GM21528 (cell line): ENCODE data around the gene NUDT3.
"Not testable (repeated sequence)": the region's sequence is repeated elsewhere in the genome, so short reads cannot be mapped to it uniquely, and the experiment has no call there.

ENCODE experiments used
- ATAC-seq: cut with Tn5 transposase; IDR thresholded peaks from one replicate; pipeline ENCODE4 v1.9.1; 2021; ENCODE audit warnings: mild to moderate bottlenecking, moderate library complexity; ENCODE audit not compliant: unreplicated experiment, low FRiP score

NUDT3 gene

DNA sequence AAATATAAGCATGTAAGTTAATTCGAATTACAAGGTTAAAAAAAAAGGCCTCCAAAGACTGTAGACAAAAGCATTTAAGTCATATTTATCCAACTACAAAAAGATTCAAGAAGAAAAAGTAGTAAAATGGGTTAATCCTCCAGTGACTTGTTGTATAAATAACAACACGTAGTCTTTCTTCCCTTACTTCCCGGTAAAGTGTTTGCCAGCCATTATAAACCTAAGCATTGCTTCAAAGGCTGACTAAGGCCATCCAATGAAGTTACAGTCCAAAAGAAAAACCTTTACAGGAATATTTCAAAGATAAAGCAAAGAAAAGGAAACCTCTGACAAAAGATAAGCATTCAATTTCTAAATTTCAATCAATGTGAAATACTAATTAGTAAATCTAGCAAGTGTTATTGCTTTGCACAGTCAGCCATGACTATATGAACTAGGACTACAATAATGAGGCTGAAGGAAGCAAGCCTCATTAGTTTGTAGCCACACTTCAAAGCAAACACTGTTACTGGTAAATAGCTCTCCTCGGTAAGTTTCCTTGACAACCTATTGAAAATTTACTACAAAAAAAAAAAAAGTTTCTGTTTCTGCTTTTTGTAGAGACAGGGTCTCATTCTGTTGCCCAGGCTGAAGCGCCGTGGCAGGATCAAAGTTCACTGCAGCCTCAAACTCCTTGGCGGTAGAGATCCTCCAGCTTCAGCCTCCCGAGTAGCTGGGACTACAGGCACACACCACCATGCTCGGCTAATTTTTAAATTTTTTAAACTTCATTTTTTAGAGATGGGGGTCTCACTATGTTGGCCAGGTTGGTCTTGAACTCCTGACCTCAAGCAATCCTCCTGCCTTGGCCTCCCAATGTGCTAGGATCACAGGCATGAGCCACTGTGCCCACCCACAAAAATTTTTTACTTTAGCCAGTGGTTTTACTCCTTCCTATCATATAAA lies 46.0 kb downstream of the NUDT3 start:
- no peak for ATAC-seq

DNA sequence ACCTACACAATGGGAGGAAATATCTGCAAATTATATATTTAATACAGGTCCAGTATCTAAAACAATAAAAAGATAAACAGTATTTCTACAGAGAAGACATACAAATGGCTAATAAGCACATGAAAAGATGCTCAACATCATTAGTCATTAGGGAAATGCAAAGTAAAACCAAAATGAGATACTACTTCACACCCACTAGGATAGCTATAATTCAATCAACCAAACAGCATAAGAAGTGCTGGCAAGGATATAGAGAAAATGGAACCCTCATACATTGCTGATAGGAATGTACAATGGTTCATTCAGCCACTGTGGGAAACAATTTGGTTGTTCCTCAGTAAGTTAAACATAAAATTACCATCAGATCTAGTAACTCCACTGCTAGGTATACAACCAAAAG lies 48.7 kb downstream of the NUDT3 start:
- no peak for ATAC-seq

DNA sequence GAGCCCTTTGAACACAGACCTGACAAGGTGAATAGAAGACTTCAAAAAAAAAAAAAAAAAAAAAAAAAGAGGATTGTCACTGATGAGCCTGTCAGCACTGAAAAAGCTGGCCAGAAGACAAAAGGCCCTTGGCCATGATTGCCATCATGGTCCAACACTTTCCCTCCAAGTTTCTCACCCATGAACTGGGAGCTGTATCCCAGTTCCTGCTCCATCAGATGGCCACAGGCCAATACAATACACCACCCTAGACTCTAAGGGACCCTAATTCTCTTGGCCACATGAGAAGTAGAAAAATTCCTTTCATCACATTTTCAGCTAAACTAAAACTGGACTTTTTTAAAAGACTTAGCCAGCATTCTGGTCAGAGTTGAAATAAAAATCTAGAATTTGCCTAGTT lies 50.2 kb downstream of the NUDT3 start:
- no peak for ATAC-seq

DNA sequence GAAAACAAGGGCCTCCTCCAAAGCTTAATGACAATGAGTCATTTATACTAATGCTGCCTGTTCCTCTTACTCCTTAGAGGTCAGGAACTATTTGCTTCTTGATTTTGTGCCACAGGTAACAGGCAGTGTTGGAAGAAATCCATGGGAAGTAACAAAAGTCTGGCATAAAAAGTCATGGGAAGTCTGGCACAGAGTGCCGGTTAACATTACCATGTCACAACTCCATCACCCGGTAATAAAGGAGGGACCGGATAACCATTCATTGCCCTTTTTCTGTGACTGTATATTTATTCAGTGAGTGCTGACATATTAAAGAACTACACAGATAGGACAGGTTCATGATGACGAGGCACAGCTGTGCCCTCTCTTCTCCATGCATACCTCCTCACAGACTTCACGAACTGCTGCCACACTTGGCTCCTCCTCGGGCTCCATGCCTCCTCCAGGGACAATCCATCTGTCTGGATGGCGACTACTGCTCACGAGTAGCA lies 50.9 kb downstream of the NUDT3 start:
- ATAC-seq: no peak

DNA sequence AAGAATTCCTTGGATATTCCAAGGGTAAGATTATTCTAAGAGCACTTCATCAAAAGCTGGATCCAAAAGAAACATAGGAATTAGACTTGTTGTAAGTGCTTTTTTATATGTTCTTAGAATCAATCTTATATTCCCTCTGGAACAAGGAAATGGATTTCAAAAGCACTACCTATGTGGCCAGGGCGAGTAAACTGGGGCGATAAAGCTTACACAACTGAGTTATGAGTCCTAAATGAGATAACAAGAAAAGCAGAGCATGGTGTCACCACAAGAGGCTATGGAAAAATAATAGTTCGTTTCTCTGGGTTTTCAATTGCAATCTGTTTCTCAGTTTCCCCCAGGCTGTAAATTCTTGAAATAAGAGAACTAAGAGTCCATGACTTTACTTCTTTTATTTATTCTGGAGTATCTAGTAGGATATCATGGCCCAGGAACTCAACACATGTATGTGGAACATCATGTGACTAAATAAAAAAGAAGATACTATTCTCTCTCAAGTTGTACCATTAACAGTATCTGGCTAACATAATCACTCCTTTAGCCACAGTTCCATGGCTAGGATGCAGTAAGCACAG lies 51.5 kb downstream of the NUDT3 start:
- ATAC-seq: no peak

DNA sequence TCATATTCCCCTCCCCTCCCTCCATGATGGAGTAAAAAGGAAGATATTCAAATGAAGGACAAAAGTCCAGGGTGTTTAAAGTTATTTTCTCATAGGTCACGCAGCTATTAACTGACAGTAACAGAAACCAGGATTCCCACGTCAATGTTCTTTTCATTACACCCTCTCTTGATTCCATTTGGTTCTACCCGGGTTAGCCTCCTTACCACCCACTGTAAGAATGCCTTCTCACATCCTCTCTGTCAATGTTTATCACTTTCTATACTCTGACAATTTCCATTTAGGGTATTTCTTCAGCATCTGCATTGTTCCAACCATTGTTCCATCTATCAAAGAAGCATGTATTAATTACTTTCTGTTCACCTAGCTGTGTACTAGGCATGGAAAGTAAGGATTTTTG lies 52.1 kb downstream of the NUDT3 start:
- ATAC-seq: no peak

DNA sequence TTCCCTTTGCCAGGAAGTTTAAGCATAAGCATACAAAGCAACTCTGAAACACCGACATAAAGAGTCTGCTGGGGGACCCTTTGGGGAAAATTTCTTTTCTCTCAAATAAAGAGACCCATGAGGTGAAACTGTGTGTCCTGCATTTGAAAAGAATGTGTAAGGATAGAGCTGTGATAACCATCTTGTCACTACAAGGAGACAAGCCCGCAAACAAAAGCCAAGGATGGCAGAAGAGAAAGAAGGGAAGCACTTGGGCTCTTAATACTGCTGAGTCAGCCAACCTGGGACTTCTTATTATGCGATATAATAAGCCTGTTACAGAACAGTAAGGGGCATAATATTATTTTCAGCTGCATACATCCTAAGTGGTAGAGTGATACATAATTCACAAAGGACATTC lies 52.5 kb downstream of the NUDT3 start:
- no peak for ATAC-seq

DNA sequence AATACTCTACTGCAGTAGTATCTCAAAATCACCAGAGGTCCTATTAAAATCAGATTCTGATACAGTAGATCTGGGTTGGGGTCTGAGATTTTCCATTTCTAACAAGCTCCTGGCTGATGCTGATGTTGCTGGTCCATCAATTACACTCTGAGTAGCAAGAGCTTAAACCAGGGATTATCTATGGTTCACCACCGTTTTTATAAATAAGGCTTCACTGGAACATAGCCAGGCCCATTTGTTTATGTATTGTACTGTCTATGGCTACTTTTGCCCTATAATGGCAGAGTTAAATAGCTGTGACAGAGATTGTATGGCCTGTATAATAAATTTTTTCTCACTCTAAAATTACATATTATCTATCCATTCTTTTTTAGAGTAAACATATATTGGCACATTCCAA lies 53.0 kb downstream of the NUDT3 start:
- no peak for ATAC-seq

DNA sequence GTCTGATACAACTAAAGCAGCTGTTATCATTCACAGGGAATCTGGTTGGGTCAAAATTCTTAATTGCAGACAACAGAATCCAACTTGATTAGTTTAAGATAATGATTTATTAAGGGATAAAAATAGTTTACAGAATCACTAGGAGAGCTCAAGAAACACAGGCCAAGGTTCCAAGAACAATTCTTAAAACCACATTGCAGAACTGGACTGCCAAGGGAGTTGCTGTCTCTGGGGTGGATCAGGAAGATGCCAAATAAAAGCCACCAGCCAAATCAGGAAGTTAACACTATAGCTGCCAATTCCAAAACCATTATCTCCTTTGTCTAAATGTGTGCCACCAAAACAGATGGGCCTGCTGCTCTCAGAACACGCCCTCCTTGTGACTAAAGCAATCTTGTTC lies 53.7 kb downstream of the NUDT3 start:
- ATAC-seq: no peak

DNA sequence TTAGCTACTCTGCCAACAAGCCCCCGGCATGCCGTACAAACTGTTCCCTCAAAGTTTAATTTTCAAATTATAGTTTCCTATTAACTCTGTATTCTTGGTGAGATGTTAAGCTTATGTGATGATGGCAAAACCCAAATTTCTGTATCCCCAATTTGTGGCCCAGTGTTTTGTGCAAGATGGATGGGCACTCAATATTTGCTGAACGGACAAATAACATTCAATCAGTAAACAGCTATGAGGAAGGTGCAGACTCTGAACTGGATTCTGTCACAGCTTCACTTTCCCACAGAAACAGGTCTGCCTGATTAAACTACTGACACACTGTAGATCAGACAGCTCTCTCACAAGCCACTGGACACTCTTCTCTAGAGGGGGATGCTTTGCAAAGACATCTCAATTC lies 54.1 kb downstream of the NUDT3 start:
- ATAC-seq: no peak

DNA sequence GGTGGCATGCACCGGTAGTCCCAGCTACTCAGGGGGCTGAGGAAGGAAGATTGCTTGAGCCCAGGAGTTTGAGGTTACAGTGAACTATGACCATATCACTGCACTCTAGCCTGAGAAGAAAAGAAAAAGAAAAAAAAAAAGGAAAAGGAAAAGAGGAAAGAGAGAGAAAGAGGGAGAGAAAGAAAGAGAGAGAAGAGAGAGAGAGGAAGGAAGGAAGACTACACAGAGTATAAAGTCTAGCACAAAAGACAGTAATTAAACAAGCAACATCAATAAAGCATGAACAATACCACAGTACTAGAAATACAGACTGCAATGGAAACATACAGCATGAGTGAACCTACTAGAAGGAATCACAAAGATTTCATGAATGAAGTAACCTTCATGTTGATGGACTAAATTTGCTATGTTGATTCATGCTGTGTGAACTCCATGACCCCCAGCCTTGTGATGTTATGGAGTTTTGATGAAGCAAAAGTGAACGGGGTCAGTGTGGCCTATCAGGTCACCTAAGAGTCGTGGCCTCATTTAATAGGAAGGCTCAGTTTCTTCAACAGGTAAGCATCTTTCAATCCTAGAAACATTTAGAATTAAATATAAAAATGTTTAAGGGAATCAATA lies 57.6 kb downstream of the NUDT3 start:
- ATAC-seq: no peak

DNA sequence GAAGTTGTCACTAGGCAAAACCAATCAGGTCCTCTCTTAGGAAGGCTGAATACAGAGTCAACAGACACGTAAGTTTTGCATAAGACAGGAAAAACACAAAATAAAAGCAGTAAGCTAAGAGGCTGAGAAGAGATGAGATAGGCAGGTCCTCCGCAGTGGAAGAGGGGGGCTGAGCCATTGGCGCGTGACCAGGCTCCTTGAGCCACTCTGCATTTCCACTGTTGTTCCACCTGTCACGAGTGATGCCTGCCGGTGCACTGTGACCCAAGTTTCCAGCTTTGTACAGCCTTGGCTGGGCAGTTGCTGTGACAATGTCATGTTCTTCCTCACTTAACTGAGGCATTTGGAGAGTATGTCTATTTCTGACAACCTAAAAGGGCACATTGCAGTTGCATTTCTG lies 58.6 kb downstream of the NUDT3 start:
- ATAC-seq: no peak

DNA sequence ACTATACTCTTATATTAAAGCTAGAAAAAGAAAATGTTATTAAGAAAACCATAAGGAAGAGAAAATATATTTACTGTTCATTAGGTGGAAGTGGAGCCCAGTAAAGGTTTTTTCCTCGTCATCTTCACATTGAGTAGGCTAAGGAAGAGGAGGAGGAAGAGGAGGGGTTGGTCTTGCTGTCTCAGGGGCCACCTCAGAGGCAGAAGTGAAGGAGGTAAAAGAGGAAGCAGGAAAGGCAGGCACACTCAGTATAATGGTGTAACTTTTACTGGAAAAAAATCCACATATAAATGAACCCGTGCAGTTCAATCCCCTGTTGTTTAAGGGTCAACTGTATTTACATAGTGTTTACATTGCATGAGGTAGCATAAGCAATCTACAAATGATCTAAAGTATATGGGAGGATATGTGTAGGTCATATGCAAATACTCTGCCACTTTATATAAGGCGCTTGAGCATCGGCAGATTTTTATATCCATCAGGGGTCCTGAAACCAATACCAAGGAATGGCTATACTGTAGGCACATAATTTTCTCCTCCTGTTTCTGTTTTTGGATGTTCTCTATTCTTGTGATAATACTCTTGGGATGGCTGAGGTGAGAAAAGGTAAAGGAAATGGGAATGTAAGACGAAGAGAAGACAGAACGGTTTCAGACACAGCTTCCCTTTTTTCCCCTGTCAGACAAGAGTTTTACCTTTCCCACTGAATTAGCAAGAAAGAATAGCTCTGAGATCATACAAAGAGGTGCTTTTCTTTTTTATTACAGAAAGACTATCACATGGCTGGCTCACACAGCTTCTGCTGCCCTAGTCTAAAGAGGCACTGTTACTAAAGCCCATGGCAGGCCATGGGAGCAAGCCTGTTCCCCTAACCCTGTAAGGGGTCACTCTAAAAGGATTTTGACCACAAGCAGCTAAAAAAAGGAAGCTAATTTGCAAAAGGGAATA lies 59.9 kb downstream of the NUDT3 start:
- no peak for ATAC-seq

DNA sequence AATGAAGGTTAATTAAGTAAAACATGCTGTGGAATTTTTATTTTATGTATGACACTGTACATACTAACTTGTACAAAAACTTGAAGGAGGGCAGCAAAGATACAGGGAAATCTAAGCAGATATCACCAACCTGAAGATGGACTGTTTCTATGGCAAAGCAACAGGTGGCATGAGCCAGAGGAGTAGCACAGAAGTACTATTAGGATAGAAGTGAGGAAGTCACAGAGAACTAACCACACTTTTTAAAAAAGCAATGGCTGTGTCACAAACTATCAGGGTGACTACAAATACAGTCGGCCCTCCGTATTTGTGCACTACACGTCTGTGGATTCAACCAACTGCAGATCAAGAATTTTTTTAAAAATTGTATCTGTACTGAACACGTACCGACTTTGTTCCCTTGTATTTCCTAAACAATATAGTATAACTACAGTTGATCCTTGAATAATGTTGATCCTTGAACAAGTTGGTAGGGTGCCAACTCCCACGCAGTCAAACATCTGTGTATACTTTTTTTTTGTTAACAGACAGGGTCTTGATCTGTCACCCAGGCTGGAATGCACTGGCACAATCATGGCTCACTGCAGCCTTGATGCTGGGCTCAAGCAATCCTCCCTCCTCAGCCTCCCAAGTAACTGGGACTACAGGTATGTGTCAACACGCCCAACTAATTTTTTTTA lies 61.0 kb downstream of the NUDT3 start:
- no peak for ATAC-seq

DNA sequence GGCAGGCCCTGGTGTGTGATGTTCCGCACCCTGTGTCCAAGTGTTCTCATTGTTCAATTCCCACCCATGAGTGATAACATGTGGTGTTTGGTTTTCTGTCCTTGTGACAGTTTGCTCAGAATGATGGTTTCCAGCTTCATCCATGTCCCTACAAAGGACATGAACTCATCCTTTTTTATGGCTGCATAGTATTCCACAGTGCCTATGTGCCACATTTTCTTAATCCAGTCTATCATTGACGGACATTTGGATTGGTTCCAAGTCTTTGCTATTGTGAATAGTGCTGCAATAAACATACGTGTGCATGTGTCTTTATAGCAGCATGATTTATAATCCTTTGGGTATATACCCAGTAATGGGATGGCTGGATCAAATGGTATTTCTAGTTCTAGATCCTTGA lies 62.7 kb downstream of the NUDT3 start:
- ATAC-seq: not testable (repeated sequence)

DNA sequence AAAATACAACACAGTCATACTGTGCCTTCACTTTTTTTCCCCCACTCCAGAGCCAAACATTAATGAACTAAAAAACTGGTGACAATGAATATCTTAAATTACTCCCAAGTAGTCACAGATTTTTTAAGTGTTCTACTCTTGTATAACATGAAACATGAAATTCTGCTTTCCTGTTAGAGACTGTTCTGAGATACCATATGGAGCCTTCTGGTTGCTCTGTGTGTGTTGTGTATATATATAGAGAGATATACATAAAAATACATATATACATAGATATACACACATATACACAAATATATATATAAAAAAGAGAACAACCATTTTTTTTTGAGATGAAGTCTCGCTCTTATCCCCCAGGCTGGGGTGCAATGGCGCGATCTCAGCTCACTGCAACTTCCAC lies 63.5 kb downstream of the NUDT3 start:
- ATAC-seq: no peak

DNA sequence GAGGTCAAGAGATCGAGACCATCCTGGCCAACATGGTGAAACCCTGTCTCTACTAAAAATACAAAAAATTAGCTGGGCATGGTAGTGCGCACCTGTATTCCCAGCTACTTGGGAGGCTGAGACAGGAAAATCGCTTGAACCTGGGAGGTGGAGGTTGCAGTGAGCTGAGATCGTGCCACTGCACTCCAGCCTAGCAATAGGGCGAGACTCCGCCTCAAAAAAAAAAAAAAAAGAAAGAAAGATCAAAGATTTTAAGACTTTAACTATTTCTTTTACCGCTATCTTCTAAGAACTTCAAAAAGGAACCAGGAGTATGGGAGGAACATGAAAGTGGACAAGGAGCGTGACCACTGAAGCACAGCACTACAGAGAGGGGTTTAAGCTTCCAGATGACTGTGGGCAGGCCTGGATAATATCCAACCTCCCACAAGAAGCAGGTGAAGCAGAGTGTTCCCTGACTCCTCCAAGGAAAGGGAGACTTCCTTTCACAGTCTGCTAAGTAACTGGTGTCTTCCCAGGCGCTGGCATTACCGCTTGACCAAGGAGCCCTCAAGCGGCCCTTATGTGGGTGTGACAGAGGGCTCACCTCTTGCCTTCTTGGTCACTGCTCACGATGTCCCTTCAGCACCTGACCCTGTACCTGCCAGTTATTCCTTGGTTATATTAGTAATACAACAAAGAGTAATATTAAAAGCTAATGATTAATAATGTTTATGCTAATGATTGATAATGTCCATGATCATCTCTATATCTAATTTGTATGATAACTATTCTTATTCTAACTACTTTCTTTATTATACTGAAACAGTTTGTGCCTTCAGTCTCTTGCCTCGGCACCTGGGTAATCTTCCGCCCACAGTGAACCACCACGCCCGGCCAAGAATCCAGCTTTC lies 64.9 kb downstream of the NUDT3 start:
- ATAC-seq: not testable (repeated sequence)

DNA sequence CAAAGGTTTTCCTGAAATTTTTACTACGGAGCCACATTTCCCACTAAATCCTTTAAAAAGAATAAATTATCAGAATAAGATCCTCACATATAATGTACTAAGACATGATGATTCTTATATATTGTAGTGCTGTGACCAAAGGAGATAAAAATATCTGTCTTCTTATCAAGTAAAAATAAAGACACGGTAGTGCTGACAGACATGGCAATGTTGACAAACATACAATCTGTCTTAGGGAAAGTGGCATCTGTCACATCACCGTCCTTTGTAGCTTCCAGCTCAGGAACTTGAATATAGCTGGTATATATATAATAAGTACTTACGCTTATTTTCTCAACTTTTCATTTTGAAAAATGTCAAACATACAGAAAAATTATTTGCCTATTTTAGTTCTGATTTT lies 66.8 kb downstream of the NUDT3 start:
- ATAC-seq: no peak
